ENCODE results near the gene FOXO3. TPM values are rescaled to one million over a fixed set of nuclear protein-coding genes. Genes with fewer than 3 reads are reported as not detected.

Gene FOXO3
- total and polyA plus RNA-seq, 2 of the 8 experiments (the other 6 are each of a cell fraction or from before 2014, with no cell fraction given): 13.1 to 19.3 TPM

Small RNA genes within 50 kb of the gene (small RNA-seq; reads per million reads assigned to genes)
- gene AL391646.1 (ENCODE audit: insufficient read depth) (not detected), gene SUMO2P8 (ENCODE audit: insufficient read depth) (not detected)
